NCI-H1092 treated with DMSO at 0.1 percent for 48 hours (cell line): ENCODE results near the gene SCFD2.
"Not testable (repeated sequence)": the region's sequence is repeated elsewhere in the genome, so short reads cannot be mapped to it uniquely, and the experiment has no call there.

Experiments used
- DNase-seq: peaks from one replicate; lab custom pipeline; 2025; lab: John Stamatoyannopoulos, UW

SCFD2 gene

GRCh38 chr4:53189011-53189410 is 176.8 kb downstream of the SCFD2 start:
- DNase-seq: no peak

GRCh38 chr4:53186714-53187358 is 179.0 kb downstream of the SCFD2 start:
- DNase-seq: no peak

- DNase-seq: no peak
These were observed 179.8 kb downstream of the SCFD2 start for GRCh38 chr4:53185869-53186585.

GRCh38 chr4:53183754-53184153 is 182.1 kb downstream of the SCFD2 start:
- DNase-seq: no peak

GRCh38 chr4:53177751-53178150 is 188.1 kb downstream of the SCFD2 start:
- DNase-seq: not testable (repeated sequence)

GRCh38 chr4:53175640-53176039 is 190.2 kb downstream of the SCFD2 start:
- no peak for DNase-seq

GRCh38 chr4:53174823-53175222 is 191.0 kb downstream of the SCFD2 start:
- DNase-seq: no peak

GRCh38 chr4:53173576-53173975 is 192.3 kb downstream of the SCFD2 start:
- no peak for DNase-seq

- DNase-seq: no peak
These were observed 194.1 kb downstream of the SCFD2 start for GRCh38 chr4:53171797-53172196.

- no peak for DNase-seq
These were observed 195.9 kb downstream of the SCFD2 start for GRCh38 chr4:53169695-53170617.

- DNase-seq: no peak
These were observed 197.6 kb downstream of the SCFD2 start for GRCh38 chr4:53168228-53168627.

GRCh38 chr4:53162969-53163368 is 202.9 kb downstream of the SCFD2 start:
- DNase-seq: no peak

- no peak for DNase-seq
These were observed 204.0 kb downstream of the SCFD2 start for GRCh38 chr4:53161787-53162433.

GRCh38 chr4:53161051-53161786 is 204.6 kb downstream of the SCFD2 start:
- no peak for DNase-seq

- no peak for DNase-seq
These were observed 209.0 kb downstream of the SCFD2 start for GRCh38 chr4:53156896-53157295.

GRCh38 chr4:53152467-53152866 is 213.4 kb downstream of the SCFD2 start:
- no peak for DNase-seq

- no peak for DNase-seq
These were observed 214.4 kb downstream of the SCFD2 start for GRCh38 chr4:53151489-53151788.

- DNase-seq: no peak
These were observed 215.0 kb downstream of the SCFD2 start for GRCh38 chr4:53150631-53151488.

GRCh38 chr4:53147711-53148110 is 218.2 kb downstream of the SCFD2 start:
- no peak for DNase-seq

GRCh38 chr4:53147197-53147596 is 218.7 kb downstream of the SCFD2 start:
- DNase-seq: no peak

- no peak for DNase-seq
These were observed 224.6 kb downstream of the SCFD2 start for GRCh38 chr4:53141308-53141707.
